Measurements from ENCODE around the gene POLR3H.

DNA sequence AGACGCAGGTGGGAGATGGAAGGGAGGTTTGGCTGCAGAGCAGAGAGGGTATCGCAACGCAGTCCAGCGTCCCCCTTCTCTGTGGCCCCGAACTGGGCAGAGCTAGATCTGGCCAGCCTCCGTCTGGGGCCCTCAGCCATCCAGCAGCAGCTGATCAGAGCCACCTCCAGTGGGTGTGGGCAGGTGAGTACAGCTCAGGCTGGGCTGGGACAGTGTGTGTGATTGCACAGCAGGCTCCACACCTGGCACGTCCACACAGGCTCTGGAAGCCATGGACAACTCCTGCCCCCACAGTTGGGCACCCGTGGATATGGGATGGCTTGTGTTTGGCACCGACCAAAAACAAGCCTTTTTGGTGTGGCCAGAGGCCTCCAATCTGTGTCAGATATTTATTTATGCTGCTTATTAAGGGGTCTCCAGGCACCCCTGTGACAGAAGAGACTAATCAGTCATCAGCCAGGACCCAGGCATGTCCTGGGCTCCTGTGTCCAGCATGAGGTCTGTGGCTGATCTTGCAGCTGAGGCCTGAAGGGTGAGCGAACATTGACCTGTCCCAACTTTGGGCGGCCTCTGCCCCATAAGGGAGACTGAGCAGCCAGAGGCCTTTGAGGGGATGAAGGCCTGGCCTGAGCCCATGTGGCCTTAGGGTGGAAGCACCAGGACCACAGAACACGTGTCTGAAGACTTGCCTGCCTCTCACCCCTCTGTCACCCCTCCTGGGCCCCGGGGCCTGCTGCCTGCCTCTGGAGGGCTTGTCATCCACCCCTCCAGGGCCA, 18.6 kb downstream of the POLR3H start:
- TF ChIP-seq POLR2A (IDR thresholded peaks at IDR 0.05), result no peak
- no peak for TF ChIP-seq CTCF (IDR thresholded peaks at IDR 0.05)
- no peak for TF ChIP-seq EP300 (IDR thresholded peaks at IDR 0.05)

Data from gastroesophageal sphincter (tissue), 3 donors.